MCF 10A (cell line): Measurements from ENCODE around the gene SKA1. TPM values are rescaled to one million over a fixed set of nuclear protein-coding genes. Genes with fewer than 3 reads are reported as not detected.
"Not testable (repeated sequence)": the region's sequence is repeated elsewhere in the genome, so short reads cannot be mapped to it uniquely, and the experiment has no call there.

Experiments
- BruUV-seq: library from RNA; stranded (reverse); fragments of 400-500 nt; replicated peaks from 2 replicates; lab custom pipeline; 2021; lab: Mats Ljungman, UMichigan
- CTCF ChIA-PET: fragments of 300-600 bp; sonication (Branson Sonifier 250); formaldehyde crosslinking; extraction: SDS; loops from one replicate; lab custom pipeline; 2021; ENCODE audit warnings: antibody characterized with exemption, inconsistent platforms; lab: Yijun Ruan, JAX
- POLR2A ChIA-PET: fragments of 300-600, 350-650 bp; sonication (Branson Sonifier 250); formaldehyde crosslinking; extraction: SDS; loops from one replicate; lab custom pipeline; 2020; ENCODE audit warnings: antibody characterized with exemption, inconsistent platforms; lab: Yijun Ruan, JAX
- DNase-seq: peaks from one replicate; pipeline ENCODE4 v3.0.0-alpha.2; 2018; ENCODE audit not compliant: unreplicated experiment
- H3K27ac Mint-ChIP-seq: one replicate; pipeline ENCODE4 v1.8.0; 2022; ENCODE audit warnings: mild to moderate bottlenecking, low read depth, mixed read lengths; ENCODE audit not compliant: unreplicated experiment
- H3K27me3 Mint-ChIP-seq: one replicate; pipeline ENCODE4 v1.8.0; 2022; ENCODE audit warnings: mixed read lengths; ENCODE audit not compliant: insufficient read depth, unreplicated experiment
- H3K36me3 Mint-ChIP-seq: one replicate; pipeline ENCODE4 v1.8.0; 2022; ENCODE audit warnings: mild to moderate bottlenecking, moderate library complexity, mixed read lengths; ENCODE audit not compliant: insufficient read depth, unreplicated experiment
- H3K4me1 Mint-ChIP-seq: one replicate; pipeline ENCODE4 v1.8.0; 2022; ENCODE audit warnings: mixed read lengths; ENCODE audit not compliant: insufficient read depth, unreplicated experiment
- H3K4me3 Mint-ChIP-seq: one replicate; pipeline ENCODE4 v1.8.0; 2022; ENCODE audit warnings: mild to moderate bottlenecking, moderate library complexity, mixed read lengths; ENCODE audit not compliant: unreplicated experiment
- H3K9me3 Mint-ChIP-seq: one replicate; pipeline ENCODE4 v1.8.0; 2022; ENCODE audit warnings: mixed read lengths; ENCODE audit not compliant: unreplicated experiment
- CTCF ChIP-seq: fragments of 200-600 bp; IDR thresholded peaks from one replicate; pipeline ENCODE4 v1.8.0; 2022; ENCODE audit warnings: antibody characterized with exemption, mild to moderate bottlenecking; ENCODE audit not compliant: unreplicated experiment
- intact Hi-C: fragments of 100-400 bp; cut with micrococcal nuclease; formaldehyde crosslinking; loops from 2 replicates; pipeline ENCODE4 v1.14.1; 2022
- total RNA-seq: library from RNA; stranded (reverse); gene quantifications from 2 replicates; pipeline ENCODE4 v1.2.3, GENCODE V29; 2022

SKA1 gene
- total RNA-seq, 1 experiment from 2014 or later = 18.7 TPM

GRCh38 chr18:50401888-50402287 is 27.0 kb downstream of the SKA1 start:
- no peaks in the 10 kb centered on the region for H3K4me1 Mint-ChIP-seq
- H3K27ac Mint-ChIP-seq = no peak overlapping the region
- no TSS peak for BruUV-seq

GRCh38 chr18:50404752-50405581 is 30.1 kb downstream of the SKA1 start:
- H3K9me3 Mint-ChIP-seq, H3K4me1 Mint-ChIP-seq, H3K4me3 Mint-ChIP-seq, H3K27ac Mint-ChIP-seq, BruUV-seq, intact Hi-C loops, DNase-seq, POLR2A ChIA-PET, H3K36me3 Mint-ChIP-seq: not testable (repeated sequence)
- CTCF ChIA-PET = interaction anchor here (1.1 kb wide), 1 partner anchor 25 kb away, joined by 5 read pairs; no protein-coding TSS in a partner anchor
- peaks cover 10% of the 10 kb centered on the region for H3K27me3 Mint-ChIP-seq

More at GRCh38 chr18:50401888-50402287, 27.0 kb downstream of the SKA1 start:
- POLR2A ChIA-PET = no interaction called here
- TF ChIP-seq CTCF = no peak
- CTCF ChIA-PET = interaction anchor here (0.8 to 1.0 kb wide), 3 partner anchors 27 to 550 kb away, joined by 3 read pairs; no protein-coding TSS in a partner anchor
- intact Hi-C loops = no loop called here
- DNase-seq = peak; percentile 62
- peaks cover 2% of the 10 kb centered on the region for H3K27me3 Mint-ChIP-seq
- no peak overlapping the region for H3K4me3 Mint-ChIP-seq
- no peaks in the 10 kb centered on the region for H3K9me3 Mint-ChIP-seq
- H3K36me3 Mint-ChIP-seq = no peaks in the 10 kb centered on the region

- CTCF ChIA-PET = interaction anchor here (0.5 to 1.1 kb wide), 4 partner anchors 24 to 255 kb away, joined by 3 to 5 read pairs (median 4); no protein-coding TSS in a partner anchor
- no TSS peak for BruUV-seq
- Mint-ChIP-seq H3K27ac (no peak overlapping the region), H3K27me3 (peaks cover 10% of the 10 kb centered on the region), H3K4me3 (no peak overlapping the region), H3K4me1 (peaks cover under 1% of the 10 kb centered on the region), H3K36me3 (no peaks in the 10 kb centered on the region), H3K9me3 (no peaks in the 10 kb centered on the region)
- no peak for DNase-seq
- no peak for TF ChIP-seq CTCF
- POLR2A ChIA-PET = no interaction called here
- intact Hi-C loops = no loop called here
These were observed 30.9 kb downstream of the SKA1 start for GRCh38 chr18:50405582-50406271.

- H3K27ac Mint-ChIP-seq = no peak overlapping the region
- no TSS peak for BruUV-seq
- ChIA-PET CTCF (interaction anchor here (1.3 to 1.4 kb wide), 2 partner anchors 16 to 19 kb away, joined by 3 to 6 read pairs; no protein-coding TSS in a partner anchor), POLR2A (no interaction called here)
- H3K4me1 Mint-ChIP-seq = peaks cover 6% of the 10 kb centered on the region
- TF ChIP-seq CTCF = no peak
- H3K27me3 Mint-ChIP-seq = peaks cover 10% of the 10 kb centered on the region
- intact Hi-C loops = no loop called here
- no peaks in the 10 kb centered on the region for H3K36me3 Mint-ChIP-seq
- H3K4me3 Mint-ChIP-seq = no peak overlapping the region
- no peak for DNase-seq
- H3K9me3 Mint-ChIP-seq = no peaks in the 10 kb centered on the region
These were observed 34.4 kb downstream of the SKA1 start for GRCh38 chr18:50409236-50409635.
